ENCODE measurements around the gene GLT8D1. TPM values are rescaled to one million over a fixed set of nuclear protein-coding genes. Genes with fewer than 3 reads are reported as not detected.

Gene GLT8D1
- polyA plus RNA-seq (2011; rRNA removed) = 58.5 and 74.9 TPM in 2 replicates
- polyA plus RNA-seq (2012; cell fraction: cytosol; rRNA removed) = 29.3 and 33.3 TPM in 2 replicates
- polyA plus RNA-seq (2012; cell fraction: nucleus; rRNA removed) = 30.8 and 34.9 TPM in 2 replicates
- polyA plus RNA-seq (2017; fragmentation: RNase III; extraction: RNeasy Plus Mini Kit Qiagen cat#74134 plus additional on column Dnase treatment) = 37.3 to 40.2 TPM (median 37.8 TPM) in 3 replicates
- 24.2 and 28.1 TPM in 2 replicates for polyA minus RNA-seq (2011; rRNA and poly(A)+ RNA removed)

DNA sequence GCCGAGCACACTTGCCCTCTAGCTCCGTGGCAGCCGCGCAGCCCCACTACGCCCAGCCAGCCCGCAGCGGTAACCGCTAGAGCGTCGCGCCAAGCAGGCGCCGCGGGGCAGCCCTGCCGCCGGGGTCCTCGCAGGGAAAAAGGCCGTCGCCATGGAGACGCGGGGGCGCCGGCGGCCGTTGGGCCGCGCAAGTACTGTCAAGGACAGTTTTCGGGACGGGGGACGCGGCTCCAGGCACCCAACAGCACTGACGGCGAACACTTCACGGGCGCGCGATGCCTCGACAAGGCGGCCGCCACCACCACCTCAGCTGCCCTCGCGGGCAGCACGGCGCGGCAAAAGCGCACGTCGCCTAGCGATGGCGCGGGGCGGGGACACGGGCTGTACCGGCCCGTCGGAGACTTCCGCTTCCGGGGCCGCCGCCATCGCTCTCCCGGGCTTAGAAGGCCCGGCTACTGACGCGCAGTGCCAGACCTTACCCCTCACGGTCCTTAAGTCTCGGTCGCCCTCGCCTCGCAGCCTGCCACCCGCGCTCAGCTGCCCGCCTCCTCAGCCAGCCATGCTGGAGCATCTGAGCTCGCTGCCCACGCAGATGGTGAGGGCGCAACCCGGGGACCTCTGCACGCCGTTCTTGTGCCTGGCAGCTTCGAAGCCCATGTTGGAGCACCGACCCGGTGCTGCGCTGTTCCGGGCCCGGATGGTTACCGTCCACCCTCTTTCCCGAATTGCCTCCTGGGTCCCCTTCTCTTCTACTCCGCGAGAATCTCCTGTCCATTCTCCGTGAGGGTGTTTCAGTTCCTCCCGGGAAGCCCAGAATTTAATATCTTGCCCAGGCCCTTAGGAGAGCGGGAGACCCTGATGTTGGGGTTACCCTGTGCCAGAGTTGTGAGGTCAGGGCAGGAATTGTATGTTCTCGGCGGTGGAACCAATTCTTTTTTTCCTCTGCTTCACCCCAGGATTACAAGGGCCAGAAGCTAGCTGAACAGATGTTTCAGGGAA lies at the start of gene GLT8D1, which contains the start of gene SPCS1:
Gene GLT8D1, minus strand, starts transcription at position 104 of the 999 bp plus-strand sequence. CDS start 5,331 bp downstream, outside the sequence.
Gene SPCS1, plus strand, starts transcription at position 419 of the 999 bp plus-strand sequence. Its CDS starts 141 bp downstream, at position 560.
- TF ChIP-seq JUN (IDR thresholded peaks at IDR 0.05) = peak; percentile 56 to 80; a peak in 4 of 5 replicates
- TF ChIP-seq POLR2A (IDR thresholded peaks at IDR 0.05; ENCODE audit: low read length) = peak; percentile 90
- TF ChIP-seq, protein P1, sequence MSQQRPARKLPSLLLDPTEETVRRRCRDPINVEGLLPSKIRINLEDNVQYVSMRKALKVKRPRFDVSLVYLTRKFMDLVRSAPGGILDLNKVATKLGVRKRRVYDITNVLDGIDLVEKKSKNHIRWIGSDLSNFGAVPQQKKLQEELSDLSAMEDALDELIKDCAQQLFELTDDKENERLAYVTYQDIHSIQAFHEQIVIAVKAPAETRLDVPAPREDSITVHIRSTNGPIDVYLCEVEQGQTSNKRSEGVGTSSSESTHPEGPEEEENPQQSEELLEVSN (IDR thresholded peaks at IDR 0.05; ENCODE audit: borderline replicate concordance, low read depth) = peak; percentile 52; the same call in 1 of the 2 replicates
- TF ChIP-seq MAX (IDR thresholded peaks at IDR 0.05) = peak; percentile 76
- peak; percentile 68 for TF ChIP-seq PHF8 (IDR thresholded peaks at IDR 0.05; ENCODE audit: borderline replicate concordance, low read depth)
- TF ChIP-seq ZNF302 (CRISPR knock-in tag; IDR thresholded peaks at IDR 0.05) = no peak
- peak; percentile 73 for TF ChIP-seq KDM5A (IDR thresholded peaks at IDR 0.05)
- TF ChIP-seq RFX5 (IDR thresholded peaks at IDR 0.05) = no peak
- no peak for TF ChIP-seq ZC3H11A (IDR thresholded peaks at IDR 0.05)
- TF ChIP-seq, protein P2, sequence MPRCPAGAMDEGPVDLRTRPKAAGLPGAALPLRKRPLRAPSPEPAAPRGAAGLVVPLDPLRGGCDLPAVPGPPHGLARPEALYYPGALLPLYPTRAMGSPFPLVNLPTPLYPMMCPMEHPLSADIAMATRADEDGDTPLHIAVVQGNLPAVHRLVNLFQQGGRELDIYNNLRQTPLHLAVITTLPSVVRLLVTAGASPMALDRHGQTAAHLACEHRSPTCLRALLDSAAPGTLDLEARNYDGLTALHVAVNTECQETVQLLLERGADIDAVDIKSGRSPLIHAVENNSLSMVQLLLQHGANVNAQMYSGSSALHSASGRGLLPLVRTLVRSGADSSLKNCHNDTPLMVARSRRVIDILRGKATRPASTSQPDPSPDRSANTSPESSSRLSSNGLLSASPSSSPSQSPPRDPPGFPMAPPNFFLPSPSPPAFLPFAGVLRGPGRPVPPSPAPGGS (IDR thresholded peaks at IDR 0.05) = peak; percentile 48; the same call in 2 of the 3 replicates
- TF ChIP-seq CHD4 (IDR thresholded peaks at IDR 0.05; ENCODE audit: borderline replicate concordance) = no peak
- no peak for TF ChIP-seq JUNB (IDR thresholded peaks at IDR 0.05)
- TF ChIP-seq GATA3 (IDR thresholded peaks at IDR 0.05; ENCODE audit: borderline replicate concordance) = 0 out of 2 replicates have a peak, but pooled peaks have one; percentile 27
- TF ChIP-seq EHMT2 (IDR thresholded peaks at IDR 0.05; ENCODE audit: low read depth) = no peak
- Histone ChIP-seq H3K4me1 (peaks cover 25% of the 10 kb centered on the region), H3K4me2 (peak within 1 kb of the TSS; percentile 97), H3K27ac (peak within 1 kb of the TSS; percentile 94 to 99), H3K4me3 (peak within 1 kb of the TSS; percentile 74), H3K9me3 (no peaks in the 10 kb centered on the region)
- ATAC-seq (peak; percentile 92 to 97), FAIRE-seq (no peak), DNase-seq (ENCODE audit: low read depth in 1 of 2, low spot score in 1 of 2) (peak; percentile 71 to 88)
- ChIA-PET CTCF (interaction anchor here (1.1 kb wide), 1 partner anchor 11 kb away, joined by 3 read pairs; no protein-coding TSS in a partner anchor), POLR2A (interaction anchor here (0.9 to 1.7 kb wide), 5 partner anchors 10 to 35 kb away, joined by 3 to 6 read pairs (median 4); no protein-coding TSS in a partner anchor)
- WGBS (ENCODE audit: missing lambda C conversion rate) = 1% methylated on average over 19 of the region's 94 CpGs

DNA sequence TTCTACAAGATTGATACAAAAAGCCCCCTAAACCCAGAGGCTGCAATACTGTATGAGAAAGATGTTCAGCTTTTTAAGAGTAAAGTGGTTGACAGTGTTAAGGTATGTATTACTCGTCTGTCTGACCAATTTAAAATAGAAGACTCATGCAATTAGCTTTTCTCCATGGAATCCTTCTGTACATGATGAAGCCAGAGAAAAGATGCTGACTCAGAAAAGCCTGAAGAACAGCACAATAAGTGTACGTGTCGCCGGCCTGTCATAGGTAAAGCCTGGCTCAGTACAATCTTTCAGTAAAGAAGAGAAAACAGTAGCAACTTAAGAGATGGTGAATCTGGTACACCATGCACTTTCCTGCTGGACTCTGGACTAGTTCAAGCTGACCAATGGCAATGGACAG lies 48.8 kb upstream of the GLT8D1 start:
- Histone ChIP-seq H3K27ac (no peak overlapping the region), H3K4me2 (no peak overlapping the region), H3K4me1 (no peaks in the 10 kb centered on the region), H3K9me3 (no peaks in the 10 kb centered on the region), H3K4me3 (no peak overlapping the region)
- WGBS (ENCODE audit: missing lambda C conversion rate) = 94% methylated on average over 4 of the region's 4 CpGs
- FAIRE-seq = no peak
- no peak for DNase-seq (ENCODE audit: low read depth in 1 of 2, low spot score in 1 of 2)
- TF ChIP-seq CTCF (IDR thresholded peaks at IDR 0.05) (no peak), MAFK (IDR thresholded peaks at IDR 0.05; ENCODE audit: partially characterized antibody) (peak; percentile 24), NR3C1 (IDR thresholded peaks at IDR 0.05) (no peak), CBX8 (IDR thresholded peaks at IDR 0.05) (no peak), NPAS2 (CRISPR knock-in tag; IDR thresholded peaks at IDR 0.05; ENCODE audit: borderline replicate concordance) (no peak)
- ATAC-seq = no peak
- CTCF ChIA-PET = no interaction called here
- POLR2A ChIA-PET = no interaction called here

All from A549 (cell line).